Frontal cortex (tissue), 4 donors: ENCODE measurements around the gene S100A2. TPM values are rescaled to one million over a fixed set of nuclear protein-coding genes. Genes with fewer than 3 reads are reported as not detected.
"Not testable (repeated sequence)": the region's sequence is repeated elsewhere in the genome, so short reads cannot be mapped to it uniquely, and the experiment has no call there.

Experiments
- DNase-seq, 2 donors: peaks; one replicate each; pipeline ENCODE4 v3.0.0; 2012; ENCODE audit warnings: low spot score in 2 of 2
- FAIRE-seq: peaks from 2 replicates; lab custom pipeline; 2012; peaks lifted over from hg19 to GRCh38; lab: Jason Lieb, UNC
- total RNA-seq: library from RNA; depleted of rRNA; stranded (reverse); fragments of >200 nt; gene quantifications from one replicate; pipeline ENCODE4 v1.2.3, GENCODE V29; 2014
- donor health status: control.
- donor health status: control.
- donor health status: control.

Gene S100A2
- total RNA-seq, 1 donor from 2014 or later = not detected

- no peak for FAIRE-seq
- no peak for DNase-seq
Measured at GRCh38 chr1:153567621-153568366, 2.1 kb upstream of the S100A2 start.

GRCh38 chr1:153566414-153567371 lies 1.0 kb upstream of the S100A2 start:
- DNase-seq (peak in 1 of 2 donors; percentile 80), FAIRE-seq (no peak)

- FAIRE-seq = no peak
Measured at GRCh38 chr1:153563991-153564390, 1.7 kb downstream of the S100A2 start.

GRCh38 chr1:153563483-153563901 lies 2.2 kb downstream of the S100A2 start:
- FAIRE-seq (no peak), DNase-seq (no peak)

More at GRCh38 chr1:153563991-153564390, 1.7 kb downstream of the S100A2 start:
- DNase-seq = no peak

GRCh38 chr1:153562021-153562420 lies 3.6 kb downstream of the S100A2 start:
- DNase-seq, FAIRE-seq: not testable (repeated sequence)

GRCh38 chr1:153561466-153561985 lies 4.1 kb downstream of the S100A2 start:
- no peak for FAIRE-seq
- no peak for DNase-seq

- no peak for DNase-seq
- no peak for FAIRE-seq
Measured at GRCh38 chr1:153560771-153561465, 4.7 kb downstream of the S100A2 start.

GRCh38 chr1:153560241-153560640 lies 5.4 kb downstream of the S100A2 start:
- DNase-seq = no peak
- no peak for FAIRE-seq

- no peak for DNase-seq
- no peak for FAIRE-seq
Measured at GRCh38 chr1:153557877-153558276, 7.8 kb downstream of the S100A2 start.

GRCh38 chr1:153556348-153556747 lies 9.3 kb downstream of the S100A2 start:
- DNase-seq (no peak), FAIRE-seq (no peak)

GRCh38 chr1:153553830-153554541 lies 11.7 kb downstream of the S100A2 start:
- DNase-seq = no peak
- no peak for FAIRE-seq

GRCh38 chr1:153553096-153553495 lies 12.5 kb downstream of the S100A2 start:
- no peak for DNase-seq
- FAIRE-seq = no peak

- DNase-seq (no peak), FAIRE-seq (no peak)
Measured at GRCh38 chr1:153552335-153552734, 13.3 kb downstream of the S100A2 start.

GRCh38 chr1:153550827-153551500 lies 14.7 kb downstream of the S100A2 start:
- no peak for FAIRE-seq
- no peak for DNase-seq

GRCh38 chr1:153550398-153550758 lies 15.3 kb downstream of the S100A2 start:
- FAIRE-seq (no peak), DNase-seq (no peak)

- DNase-seq (no peak), FAIRE-seq (no peak)
Measured at GRCh38 chr1:153549741-153550397, 15.8 kb downstream of the S100A2 start.

GRCh38 chr1:153548722-153549688 lies 16.6 kb downstream of the S100A2 start, which contains the start of gene S100A3:
S100A3 (minus strand) TSS chr1:153549258; CDS start chr1:153548485, 773 bp downstream.
- no peak for DNase-seq
- FAIRE-seq = no peak
